Left ventricle myocardium inferior (tissue), 1 donor: Measurements from ENCODE around the gene PKIB. TPM values are rescaled to one million over a fixed set of nuclear protein-coding genes. Genes with fewer than 3 reads are reported as not detected.

Experiments used
- DNase-seq: peaks from one replicate; pipeline ENCODE4 v3.0.0-alpha.2; 2020
- H3K27ac ChIP-seq: fragments of 200-600 bp; replicated peaks from 2 replicates; pipeline ENCODE4 v1.8.0; 2021
- H3K27me3 ChIP-seq: fragments of 200-600 bp; 2 replicates; pipeline ENCODE4 v1.8.0; 2021; ENCODE audit warnings: low read depth
- H3K36me3 ChIP-seq: fragments of 200-600 bp; 2 replicates; pipeline ENCODE4 v1.8.0; 2021
- H3K4me1 ChIP-seq: fragments of 200-600 bp; 2 replicates; pipeline ENCODE4 v1.8.0; 2021
- H3K4me3 ChIP-seq: fragments of 200-600 bp; 2 replicates; pipeline ENCODE4 v1.8.0; 2021; ENCODE audit warnings: mild to moderate bottlenecking, moderate library complexity
- H3K9me3 ChIP-seq: fragments of 200-600 bp; replicated peaks from 2 replicates; pipeline ENCODE4 v1.8.0; 2021
- intact Hi-C: fragments of 100-400 bp; cut with micrococcal nuclease; formaldehyde crosslinking; loops from one replicate; pipeline ENCODE4 v1.11.0; 2022
- long read RNA-seq: library from polyadenylated mRNA; unstranded; transcript quantifications from one replicate; pipeline ENCODE4 v2.0.0, GENCODE V29; 2021
- total RNA-seq: library from RNA; stranded (reverse); fragmentation: NEBNext Ultra II Directional; extraction: Animal tissue kit (Norgen Biotek cat#: 25700); gene quantifications from one replicate; pipeline ENCODE4 v1.2.1, GENCODE V29; 2021
- TF ChIP-seq, protein P1 (sequence below): fragments of 200-600 bp; IDR thresholded peaks from 2 replicates; pipeline ENCODE4 v1.8.0; 2021; ENCODE audit warnings: antibody characterized with exemption, mild to moderate bottlenecking, borderline replicate concordance
- donor health status: DM: no; HTN: yes; CAD: no; lungs with severe emphysema.

PKIB gene
- 0.30 TPM for total RNA-seq
- long read RNA-seq = 0 reads

DNA sequence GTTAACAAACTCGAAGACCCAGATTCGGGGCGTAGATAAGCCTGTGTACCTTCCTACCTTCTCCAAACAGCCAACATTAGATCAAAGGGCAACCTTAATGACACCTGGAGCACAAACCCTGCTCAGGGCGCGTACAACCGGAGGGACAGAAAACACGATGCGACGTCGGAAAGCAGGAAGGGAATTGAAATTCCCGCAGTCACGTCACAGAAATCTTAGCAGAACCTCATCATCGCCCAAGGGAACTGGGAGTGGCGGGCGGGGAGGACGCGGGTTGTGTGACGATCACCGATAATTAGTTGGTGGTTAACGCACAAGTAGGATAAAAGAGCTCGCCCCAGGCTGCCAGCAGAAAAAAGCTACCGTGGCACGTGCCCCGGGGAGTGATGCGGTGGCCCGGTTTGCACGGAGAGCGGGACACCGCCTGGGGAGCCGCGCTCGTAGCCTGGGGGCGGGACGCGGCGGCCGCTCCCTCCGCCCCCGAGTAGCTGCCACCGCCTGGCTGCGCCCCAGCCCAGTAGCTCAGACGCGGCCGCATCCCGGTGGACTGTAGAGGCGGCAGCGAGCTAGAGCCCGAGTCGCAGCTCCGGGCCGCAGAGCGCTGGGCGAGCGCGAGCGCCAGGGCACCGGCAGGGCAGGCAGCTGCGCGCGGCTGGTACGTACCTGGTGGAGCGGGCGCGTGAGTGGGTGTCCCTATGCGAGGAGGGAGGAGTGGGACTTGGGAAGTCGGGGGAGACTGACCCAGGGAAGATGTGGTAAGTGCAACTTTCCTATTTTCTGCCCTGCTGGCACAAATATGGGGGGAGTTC is at the start of gene PKIB:
PKIB (plus strand) TSS at position 525 of the 809 bp plus-strand sequence. CDS start 107,390 bp downstream, outside the sequence.
- Histone ChIP-seq H3K9me3 (no peaks in the 10 kb centered on the region), H3K27ac (no peak within 1 kb of the TSS), H3K36me3 (no peaks in the 10 kb centered on the region), H3K4me1 (peaks cover 18% of the 10 kb centered on the region), H3K4me3 (peak within 1 kb of the TSS; percentile 69), H3K27me3 (peaks cover 38% of the 10 kb centered on the region)
- TF ChIP-seq, protein P1, sequence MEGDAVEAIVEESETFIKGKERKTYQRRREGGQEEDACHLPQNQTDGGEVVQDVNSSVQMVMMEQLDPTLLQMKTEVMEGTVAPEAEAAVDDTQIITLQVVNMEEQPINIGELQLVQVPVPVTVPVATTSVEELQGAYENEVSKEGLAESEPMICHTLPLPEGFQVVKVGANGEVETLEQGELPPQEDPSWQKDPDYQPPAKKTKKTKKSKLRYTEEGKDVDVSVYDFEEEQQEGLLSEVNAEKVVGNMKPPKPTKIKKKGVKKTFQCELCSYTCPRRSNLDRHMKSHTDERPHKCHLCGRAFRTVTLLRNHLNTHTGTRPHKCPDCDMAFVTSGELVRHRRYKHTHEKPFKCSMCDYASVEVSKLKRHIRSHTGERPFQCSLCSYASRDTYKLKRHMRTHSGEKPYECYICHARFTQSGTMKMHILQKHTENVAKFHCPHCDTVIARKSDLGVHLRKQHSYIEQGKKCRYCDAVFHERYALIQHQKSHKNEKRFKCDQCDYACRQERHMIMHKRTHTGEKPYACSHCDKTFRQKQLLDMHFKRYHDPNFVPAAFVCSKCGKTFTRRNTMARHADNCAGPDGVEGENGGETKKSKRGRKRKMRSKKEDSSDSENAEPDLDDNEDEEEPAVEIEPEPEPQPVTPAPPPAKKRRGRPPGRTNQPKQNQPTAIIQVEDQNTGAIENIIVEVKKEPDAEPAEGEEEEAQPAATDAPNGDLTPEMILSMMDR = peak; percentile 48
- peak; percentile 60 for DNase-seq
- intact Hi-C loops = no loop called here

GRCh38 chr6:122563364-122564052 is 46.7 kb upstream of the PKIB start:
- H3K4me3 ChIP-seq = no peak overlapping the region

DNA sequence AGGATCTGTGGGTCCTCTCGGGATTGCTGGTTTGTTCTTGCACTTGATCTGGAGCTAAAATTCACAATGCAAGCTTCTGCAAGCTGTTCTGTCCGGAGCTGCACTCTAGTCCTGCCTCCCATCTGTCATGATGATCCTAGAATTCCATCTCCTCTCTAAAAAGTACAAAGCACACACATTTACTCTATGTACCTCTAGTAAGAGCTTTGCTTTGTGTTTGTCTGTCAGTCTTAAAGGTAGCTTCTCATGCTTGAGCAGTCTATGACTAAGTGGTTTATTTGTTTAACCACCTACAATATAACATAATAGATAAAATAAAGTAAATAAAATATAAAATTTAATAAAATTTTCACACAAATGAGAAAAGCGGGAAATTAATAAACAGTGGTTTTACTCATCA is 46.0 kb upstream of the PKIB start:
- intact Hi-C loops = no loop called here
- H3K36me3 ChIP-seq = no peaks in the 10 kb centered on the region

More at GRCh38 chr6:122563364-122564052, 46.7 kb upstream of the PKIB start:
- TF ChIP-seq, protein P1 = no peak
- peaks cover 6% of the 10 kb centered on the region for H3K27me3 ChIP-seq
- no peak for DNase-seq
- no peaks in the 10 kb centered on the region for H3K36me3 ChIP-seq
- peaks cover 21% of the 10 kb centered on the region for H3K9me3 ChIP-seq
- intact Hi-C loops = no loop called here
- no peaks in the 10 kb centered on the region for H3K4me1 ChIP-seq
- no peak overlapping the region for H3K27ac ChIP-seq

DNA sequence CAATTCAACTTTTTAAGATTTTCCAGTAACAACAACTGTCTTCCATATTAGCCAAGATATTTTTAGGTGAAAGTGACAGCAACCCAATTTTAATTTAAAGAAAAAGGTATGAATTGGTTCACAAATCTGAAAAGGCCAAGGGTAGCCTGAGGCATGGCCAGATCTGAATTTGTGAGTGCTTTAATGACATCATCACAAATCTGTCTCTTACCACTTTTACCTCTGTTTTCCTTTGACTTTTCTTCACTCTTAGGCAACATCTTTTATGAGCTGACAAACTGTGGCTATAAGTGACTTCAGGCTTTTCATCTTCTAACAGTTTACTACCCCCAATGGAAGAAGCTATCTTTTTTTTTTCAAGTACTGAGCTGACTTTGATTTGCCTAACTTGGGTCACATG is 44.5 kb upstream of the PKIB start:
- peaks cover 13% of the 10 kb centered on the region for H3K27me3 ChIP-seq
- intact Hi-C loops = no loop called here
- peaks cover 17% of the 10 kb centered on the region for H3K9me3 ChIP-seq
- H3K27ac ChIP-seq = no peak overlapping the region
- H3K36me3 ChIP-seq = no peaks in the 10 kb centered on the region
- no peak overlapping the region for H3K4me3 ChIP-seq
- no peak for DNase-seq
- H3K4me1 ChIP-seq = no peaks in the 10 kb centered on the region
- TF ChIP-seq, protein P1 = no peak

More for the DNA sequence above, 46.0 kb upstream of the PKIB start:
- Histone ChIP-seq H3K27me3 (peaks cover 13% of the 10 kb centered on the region), H3K27ac (no peak overlapping the region), H3K4me3 (no peak overlapping the region), H3K4me1 (no peaks in the 10 kb centered on the region), H3K9me3 (peaks cover 18% of the 10 kb centered on the region)
- DNase-seq = no peak
- TF ChIP-seq, protein P1 = no peak

DNA sequence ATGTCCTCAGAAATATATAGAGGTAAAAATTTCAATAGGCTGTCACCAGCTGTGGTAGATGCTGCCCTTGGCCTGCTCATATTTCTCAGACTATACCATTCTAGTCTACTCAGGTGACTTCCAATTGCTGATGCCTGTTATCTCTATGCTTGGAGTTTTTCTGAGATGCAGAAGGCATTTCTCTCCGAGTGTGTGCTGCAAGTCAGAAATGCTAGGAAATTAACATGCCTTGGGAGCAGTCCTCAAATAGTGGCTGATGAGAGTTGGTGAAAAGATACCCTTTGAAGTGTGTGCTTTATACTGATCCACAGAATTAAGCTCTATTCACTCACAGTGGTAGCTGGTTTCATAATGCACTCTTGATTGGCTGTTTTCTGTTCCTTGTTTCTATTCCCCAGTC is 43.2 kb upstream of the PKIB start:
- no peak for DNase-seq
- no peak overlapping the region for H3K4me3 ChIP-seq
- TF ChIP-seq, protein P1 = no peak
- H3K9me3 ChIP-seq = peaks cover 9% of the 10 kb centered on the region
- intact Hi-C loops = no loop called here
- H3K36me3 ChIP-seq = no peaks in the 10 kb centered on the region
- no peaks in the 10 kb centered on the region for H3K4me1 ChIP-seq
- no peak overlapping the region for H3K27ac ChIP-seq
- peaks cover 13% of the 10 kb centered on the region for H3K27me3 ChIP-seq
